PC-3 (cell line): ENCODE data around the gene CCDC144A.
"Not testable (repeated sequence)": the region's sequence is repeated elsewhere in the genome, so short reads cannot be mapped to it uniquely, and the experiment has no call there.

Experiments
- CTCF ChIP-seq: fragments of 300-600 bp; sonication (generic); conservative IDR thresholded peaks from 2 replicates; pipeline ENCODE4 v1.5.1; 2017; ENCODE audit warnings: antibody characterized with exemption, low read depth, mild to moderate bottlenecking, low read length
- EZH2 ChIP-seq: fragments of 300-600 bp; sonication (generic); IDR thresholded peaks from one replicate; pipeline ENCODE4 v1.6.1; 2017; ENCODE audit warnings: antibody characterized with exemption, mild to moderate bottlenecking, low read length; ENCODE audit not compliant: unreplicated experiment
- EZH2phosphoT487 ChIP-seq: fragments of 300-600 bp; sonication (generic); IDR thresholded peaks from 2 replicates; pipeline ENCODE4 v1.6.1; 2018; ENCODE audit warnings: mild to moderate bottlenecking, antibody characterized with exemption, low read length, borderline replicate concordance

- not testable (repeated sequence) for TF ChIP-seq EZH2phosphoT487, CTCF, EZH2
Measured at GRCh38 chr17:16687151-16687550, 2.9 kb upstream of the CCDC144A start.
